HL-60 (cell line): Measurements from ENCODE around the gene PTPRD.

ENCODE experiments used
- POLR2AphosphoS5 ChIP-seq: IDR thresholded peaks from 2 replicates; pipeline ENCODE4 v1.6.1; 2012; ENCODE audit warnings: low read depth
- TF ChIP-seq, protein P1 (sequence below): IDR thresholded peaks from one replicate; pipeline ENCODE4 v1.5.1; 2011; ENCODE audit warnings: low read length, control low read depth, inconsistent platforms; ENCODE audit not compliant: insufficient read depth
- TF ChIP-seq, protein P2 (sequence below): IDR thresholded peaks from 2 replicates; pipeline ENCODE4 v1.6.1; 2012; ENCODE audit warnings: low read depth; ENCODE audit not compliant: insufficient replicate concordance

DNA sequence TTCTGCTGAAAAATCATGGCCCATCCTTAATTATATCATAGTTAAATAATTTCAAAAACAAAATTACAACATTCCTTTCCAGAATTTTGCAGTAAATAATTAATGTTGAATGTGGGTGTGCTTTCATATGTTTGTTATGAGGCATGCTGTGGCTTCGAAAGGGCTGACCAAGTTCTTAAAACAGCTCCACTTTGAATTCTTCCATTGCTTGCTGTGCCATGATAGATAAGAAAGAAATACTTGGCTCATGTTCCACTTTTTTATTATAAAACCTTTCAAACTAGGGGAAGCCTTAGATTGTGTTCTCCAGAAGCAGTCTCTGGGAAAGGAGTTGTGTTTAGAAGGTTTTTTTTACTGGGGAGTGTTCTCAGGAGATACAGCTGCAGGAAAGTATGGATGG is 1534.5 kb downstream of the PTPRD start:
- TF ChIP-seq, protein P1, sequence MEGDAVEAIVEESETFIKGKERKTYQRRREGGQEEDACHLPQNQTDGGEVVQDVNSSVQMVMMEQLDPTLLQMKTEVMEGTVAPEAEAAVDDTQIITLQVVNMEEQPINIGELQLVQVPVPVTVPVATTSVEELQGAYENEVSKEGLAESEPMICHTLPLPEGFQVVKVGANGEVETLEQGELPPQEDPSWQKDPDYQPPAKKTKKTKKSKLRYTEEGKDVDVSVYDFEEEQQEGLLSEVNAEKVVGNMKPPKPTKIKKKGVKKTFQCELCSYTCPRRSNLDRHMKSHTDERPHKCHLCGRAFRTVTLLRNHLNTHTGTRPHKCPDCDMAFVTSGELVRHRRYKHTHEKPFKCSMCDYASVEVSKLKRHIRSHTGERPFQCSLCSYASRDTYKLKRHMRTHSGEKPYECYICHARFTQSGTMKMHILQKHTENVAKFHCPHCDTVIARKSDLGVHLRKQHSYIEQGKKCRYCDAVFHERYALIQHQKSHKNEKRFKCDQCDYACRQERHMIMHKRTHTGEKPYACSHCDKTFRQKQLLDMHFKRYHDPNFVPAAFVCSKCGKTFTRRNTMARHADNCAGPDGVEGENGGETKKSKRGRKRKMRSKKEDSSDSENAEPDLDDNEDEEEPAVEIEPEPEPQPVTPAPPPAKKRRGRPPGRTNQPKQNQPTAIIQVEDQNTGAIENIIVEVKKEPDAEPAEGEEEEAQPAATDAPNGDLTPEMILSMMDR = no peak
- TF ChIP-seq, protein P2, sequence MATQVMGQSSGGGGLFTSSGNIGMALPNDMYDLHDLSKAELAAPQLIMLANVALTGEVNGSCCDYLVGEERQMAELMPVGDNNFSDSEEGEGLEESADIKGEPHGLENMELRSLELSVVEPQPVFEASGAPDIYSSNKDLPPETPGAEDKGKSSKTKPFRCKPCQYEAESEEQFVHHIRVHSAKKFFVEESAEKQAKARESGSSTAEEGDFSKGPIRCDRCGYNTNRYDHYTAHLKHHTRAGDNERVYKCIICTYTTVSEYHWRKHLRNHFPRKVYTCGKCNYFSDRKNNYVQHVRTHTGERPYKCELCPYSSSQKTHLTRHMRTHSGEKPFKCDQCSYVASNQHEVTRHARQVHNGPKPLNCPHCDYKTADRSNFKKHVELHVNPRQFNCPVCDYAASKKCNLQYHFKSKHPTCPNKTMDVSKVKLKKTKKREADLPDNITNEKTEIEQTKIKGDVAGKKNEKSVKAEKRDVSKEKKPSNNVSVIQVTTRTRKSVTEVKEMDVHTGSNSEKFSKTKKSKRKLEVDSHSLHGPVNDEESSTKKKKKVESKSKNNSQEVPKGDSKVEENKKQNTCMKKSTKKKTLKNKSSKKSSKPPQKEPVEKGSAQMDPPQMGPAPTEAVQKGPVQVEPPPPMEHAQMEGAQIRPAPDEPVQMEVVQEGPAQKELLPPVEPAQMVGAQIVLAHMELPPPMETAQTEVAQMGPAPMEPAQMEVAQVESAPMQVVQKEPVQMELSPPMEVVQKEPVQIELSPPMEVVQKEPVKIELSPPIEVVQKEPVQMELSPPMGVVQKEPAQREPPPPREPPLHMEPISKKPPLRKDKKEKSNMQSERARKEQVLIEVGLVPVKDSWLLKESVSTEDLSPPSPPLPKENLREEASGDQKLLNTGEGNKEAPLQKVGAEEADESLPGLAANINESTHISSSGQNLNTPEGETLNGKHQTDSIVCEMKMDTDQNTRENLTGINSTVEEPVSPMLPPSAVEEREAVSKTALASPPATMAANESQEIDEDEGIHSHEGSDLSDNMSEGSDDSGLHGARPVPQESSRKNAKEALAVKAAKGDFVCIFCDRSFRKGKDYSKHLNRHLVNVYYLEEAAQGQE = no peak
- TF ChIP-seq POLR2AphosphoS5 = no peak
